ENCODE results near the gene PTPN5.
"Not testable (repeated sequence)": the region's sequence is repeated elsewhere in the genome, so short reads cannot be mapped to it uniquely, and the experiment has no call there.

The PTPN5 gene

DNA sequence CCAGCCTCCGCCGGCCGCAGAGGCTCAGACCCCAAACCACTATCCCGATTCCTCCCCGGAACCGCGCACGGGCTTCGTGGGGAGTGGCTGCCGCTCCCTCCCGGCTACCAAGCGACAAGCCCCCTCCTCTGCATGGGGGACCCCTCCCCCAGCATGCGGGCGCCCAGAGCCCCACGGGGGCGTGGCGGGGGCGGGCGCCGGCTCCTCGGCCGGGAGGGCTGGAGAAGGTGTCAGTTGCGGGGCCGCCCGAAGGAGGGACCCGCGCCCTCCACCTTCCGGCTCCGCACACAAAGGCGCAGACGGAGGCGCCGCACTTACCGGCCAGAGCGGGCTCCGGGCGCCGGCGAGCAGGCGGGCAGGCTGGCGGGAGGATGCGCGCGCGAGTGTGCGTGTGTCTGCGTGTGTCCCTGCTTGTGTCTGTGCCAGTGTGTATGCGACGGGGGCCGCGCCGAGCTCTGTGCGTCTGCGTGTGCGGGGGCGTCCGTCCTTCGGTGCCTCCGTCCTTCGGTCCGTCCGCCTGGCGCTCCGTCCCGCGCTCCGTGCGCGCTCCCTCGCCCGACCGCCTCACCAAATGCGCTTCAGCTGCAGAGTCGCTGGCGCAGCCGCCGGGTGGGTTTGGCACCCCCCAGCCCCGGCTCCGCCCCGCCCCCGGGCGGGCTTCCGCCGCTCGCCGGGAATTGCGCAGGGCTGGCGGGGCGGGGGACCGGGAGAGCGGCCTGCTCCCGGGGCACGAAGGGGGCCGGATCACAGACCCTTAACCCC, at the start of gene PTPN5:
Gene PTPN5, minus strand, starts transcription at position 592 of the 762 bp plus-strand sequence. CDS start 19,840 bp downstream, outside the sequence.
- no peak for DNase-seq (ENCODE audit: low read depth in 2 of 2)

DNA sequence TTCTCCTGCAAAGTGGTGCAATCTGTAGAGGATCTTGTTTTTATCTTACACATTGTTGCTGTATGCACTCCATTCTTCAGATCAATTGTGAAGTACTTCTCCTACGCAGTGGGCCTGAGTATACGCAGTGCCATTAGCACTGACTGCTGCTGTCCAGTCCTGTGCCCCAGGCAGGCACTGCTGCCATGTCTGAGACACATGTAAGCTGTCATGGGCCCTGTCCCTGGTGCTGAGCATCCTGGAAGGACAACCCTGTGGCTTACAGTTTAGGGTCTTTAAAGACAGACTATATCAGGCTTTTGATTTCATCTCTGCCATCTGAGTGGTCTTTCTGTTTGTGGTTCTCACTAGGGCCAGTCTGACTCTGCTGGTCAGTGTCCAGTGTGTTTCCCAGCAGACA, 44.8 kb upstream of the PTPN5 start:
- no peak for DNase-seq (ENCODE audit: low read depth in 2 of 2)

DNA sequence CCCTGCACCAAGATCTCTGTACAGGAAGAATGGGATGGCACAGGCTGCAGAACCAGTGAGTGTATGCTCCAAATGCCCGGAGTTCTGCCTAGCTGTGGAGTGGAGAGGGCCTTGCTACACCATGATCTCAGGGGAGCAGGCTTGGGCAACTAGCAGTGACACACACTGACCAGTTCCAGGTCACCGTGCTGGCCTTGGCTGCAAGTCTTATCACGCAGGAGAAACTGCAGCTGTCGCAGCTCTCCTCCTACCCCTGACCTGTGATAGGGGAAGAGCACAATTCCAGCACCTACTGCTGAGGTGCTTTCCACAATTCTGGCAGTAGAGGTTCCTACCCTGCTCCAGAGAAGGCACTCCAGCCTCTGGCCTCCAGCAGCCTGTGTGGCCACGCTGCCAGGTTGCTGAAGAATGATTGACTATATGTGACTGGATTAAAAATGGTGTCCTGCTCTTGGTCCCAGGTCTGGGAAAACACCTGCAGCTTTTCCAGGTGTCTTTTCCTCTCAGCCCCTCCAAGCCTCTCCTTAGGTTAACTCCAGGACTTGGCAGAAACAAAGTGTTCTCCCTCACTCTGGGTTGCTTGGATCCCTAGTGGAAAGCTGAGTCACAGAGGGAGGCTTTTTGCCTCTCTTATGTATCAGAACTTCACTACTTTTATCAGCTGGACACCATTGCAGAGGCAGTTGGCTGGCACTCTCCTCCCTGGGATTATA, 43.3 kb upstream of the PTPN5 start:
- no peak for DNase-seq (ENCODE audit: low read depth in 2 of 2)

DNA sequence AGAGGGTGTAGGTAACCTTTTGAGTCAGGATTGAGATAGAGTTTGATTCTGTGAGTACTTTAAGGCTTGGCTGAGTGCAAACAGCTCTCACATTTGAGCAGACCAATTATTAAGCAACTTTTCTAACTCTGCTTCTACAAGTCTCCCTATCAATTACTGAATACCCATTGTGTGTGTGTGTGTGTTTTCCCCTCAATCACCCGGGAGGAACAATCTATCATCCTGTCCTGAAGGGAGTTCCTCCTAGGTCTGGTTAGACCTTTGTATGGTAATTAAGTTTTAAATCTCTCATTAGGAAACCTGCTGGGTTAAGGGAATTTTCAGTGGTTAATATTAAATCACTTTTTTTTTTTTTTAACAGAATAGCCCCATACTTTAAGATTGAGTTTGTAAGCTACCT, 28.6 kb upstream of the PTPN5 start:
- DNase-seq (ENCODE audit: low read depth in 2 of 2) = not testable (repeated sequence)

DNA sequence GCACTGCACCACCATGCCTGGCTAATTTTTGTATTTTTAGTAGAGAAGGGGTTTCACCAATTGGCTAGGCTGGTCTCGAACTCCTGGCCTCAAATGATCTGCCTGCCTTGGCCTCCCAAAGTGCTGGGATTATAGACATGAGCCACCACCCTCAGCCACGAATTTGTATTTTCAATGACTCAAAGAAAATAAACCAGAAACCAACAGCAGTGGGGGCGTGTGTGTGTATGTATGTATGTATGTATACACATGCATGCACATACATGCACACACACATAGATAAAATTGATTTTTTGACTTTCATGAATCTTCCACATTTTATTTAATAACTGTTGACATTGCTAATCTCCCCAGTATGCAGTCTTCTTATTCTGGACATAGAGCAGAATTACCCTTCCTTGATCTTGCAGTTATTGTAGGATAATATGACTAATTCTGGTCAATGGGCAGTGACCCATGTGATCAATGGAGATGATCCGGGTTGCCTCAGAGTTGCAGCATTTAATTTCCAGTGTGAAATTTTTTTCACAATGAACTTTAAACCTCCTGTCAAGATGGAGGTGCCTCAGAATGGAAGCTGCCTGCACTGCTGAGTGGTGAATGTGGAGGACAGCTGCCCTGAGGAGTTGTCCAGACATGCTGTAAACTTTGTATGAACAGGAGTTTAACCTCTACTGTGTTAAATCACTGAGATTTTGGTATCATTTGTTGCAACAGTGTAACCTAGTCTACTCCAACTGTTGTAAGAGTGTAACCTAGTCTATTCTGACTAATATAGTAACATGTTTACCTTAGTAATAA, 12.8 kb upstream of the PTPN5 start:
- no peak for DNase-seq (ENCODE audit: low read depth in 2 of 2)

DNA sequence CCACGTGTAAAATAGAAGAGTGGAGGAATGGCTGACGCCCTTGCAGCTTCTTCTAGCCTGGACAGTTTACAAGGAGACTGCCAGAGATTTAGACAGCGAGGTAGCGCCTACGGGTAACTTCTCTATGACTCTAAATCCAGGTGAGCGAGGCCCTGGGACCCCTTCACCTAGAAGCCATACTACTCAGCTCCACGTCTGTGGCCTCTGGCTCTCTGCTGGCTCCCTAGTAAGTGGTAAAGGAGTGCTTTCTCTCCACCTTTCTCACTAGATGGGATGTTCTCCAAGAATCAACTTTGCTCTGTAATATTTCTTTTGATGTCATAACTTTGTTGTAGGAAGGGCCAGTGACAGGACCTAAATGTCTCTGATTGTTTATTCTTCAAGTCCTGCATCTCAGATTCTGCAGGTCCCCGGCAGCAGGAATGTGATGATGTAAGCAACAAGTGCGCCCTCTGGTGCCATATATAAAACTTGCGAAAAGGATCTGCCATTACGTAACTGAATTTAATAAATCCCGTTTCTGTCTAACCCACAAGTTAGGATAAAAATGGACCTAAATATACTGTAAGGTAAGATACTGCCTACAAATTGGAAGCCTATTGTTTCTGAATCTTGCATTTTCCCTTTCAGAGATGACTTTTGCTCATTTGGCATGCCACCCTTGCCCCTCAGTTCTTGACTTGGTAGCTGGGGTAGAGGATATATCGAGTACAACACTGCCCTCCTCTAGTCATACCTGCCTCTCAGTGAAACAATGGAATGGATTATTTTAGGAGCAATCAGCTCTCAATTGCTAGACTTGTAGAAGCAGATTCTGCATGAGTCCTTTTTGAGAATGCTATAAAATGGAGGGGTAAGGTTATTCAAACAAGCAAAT, 11.0 kb upstream of the PTPN5 start:
- no peak for DNase-seq (ENCODE audit: low read depth in 2 of 2)

DNA sequence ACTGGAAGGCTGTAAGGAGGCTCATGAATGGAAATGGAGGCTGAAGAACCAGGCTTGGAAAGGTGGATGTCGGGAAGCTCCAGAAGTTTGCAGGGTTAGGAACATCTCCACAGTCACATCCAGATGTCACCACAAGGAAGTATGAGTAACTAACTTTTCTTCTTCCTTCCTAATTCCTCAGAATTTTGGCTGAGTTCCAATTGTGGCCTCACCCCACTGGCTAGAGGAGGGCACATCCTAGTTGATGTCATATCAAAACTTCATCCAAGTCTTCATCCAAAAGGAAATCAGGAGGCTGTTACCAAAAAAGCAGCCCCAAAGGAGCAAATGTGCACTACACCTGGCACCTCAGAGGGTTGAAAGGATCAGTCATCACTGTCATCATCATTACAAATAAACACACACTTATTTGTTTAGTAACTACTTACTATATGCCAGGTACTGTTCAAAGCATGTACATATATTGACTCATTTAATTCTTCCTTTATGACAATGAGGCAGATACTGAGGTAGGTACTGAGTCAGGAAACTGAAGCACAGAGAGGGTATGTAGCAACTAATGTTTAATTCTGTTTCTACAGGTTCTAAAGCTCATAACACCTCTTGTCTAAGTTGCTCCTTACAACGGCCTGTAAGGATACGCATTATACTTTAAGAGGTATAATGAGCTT, 7.3 kb upstream of the PTPN5 start:
- no peak for DNase-seq (ENCODE audit: low read depth in 2 of 2)

DNA sequence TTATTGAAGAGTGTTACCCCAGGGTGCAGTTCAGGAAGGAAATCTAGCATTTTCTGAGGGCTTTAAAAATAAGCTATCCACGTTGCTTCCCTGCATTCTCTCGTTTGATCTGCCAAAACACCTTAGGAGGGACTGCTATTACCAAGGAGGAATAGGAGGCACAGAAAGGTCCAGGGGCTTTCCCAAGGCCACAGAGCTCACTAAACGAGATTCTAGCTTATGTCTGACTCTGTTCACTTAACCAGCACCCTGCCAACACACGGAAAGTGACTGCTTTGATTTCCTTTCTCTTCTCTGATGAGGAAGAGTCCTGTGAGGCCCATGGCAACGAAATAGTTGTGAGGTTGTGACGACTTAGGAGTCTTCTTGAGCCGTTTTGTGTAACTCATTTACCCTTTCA, 3.4 kb upstream of the PTPN5 start:
- no peak for DNase-seq (ENCODE audit: low read depth in 2 of 2)

DNA sequence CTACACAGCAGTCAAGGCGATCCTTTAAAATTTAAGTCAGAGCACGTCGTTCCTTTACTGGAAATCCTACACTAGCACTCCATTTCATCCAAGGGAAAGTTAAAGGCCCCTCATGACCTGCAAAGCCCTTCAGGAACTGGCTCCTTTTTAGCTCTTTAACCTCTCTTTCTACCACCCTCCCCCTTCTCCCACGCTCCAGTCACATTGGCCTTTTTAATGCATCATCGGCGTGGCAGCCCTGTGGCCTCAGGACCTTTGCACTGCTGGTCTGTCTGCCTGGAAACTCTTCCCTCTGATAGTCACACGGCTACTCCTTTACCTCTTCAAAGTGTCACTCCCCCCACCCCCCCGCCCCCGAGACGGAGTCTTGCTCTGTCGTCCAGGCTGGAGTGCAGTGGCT, 1.2 kb upstream of the PTPN5 start:
- no peak for DNase-seq (ENCODE audit: low read depth in 2 of 2)

DNA sequence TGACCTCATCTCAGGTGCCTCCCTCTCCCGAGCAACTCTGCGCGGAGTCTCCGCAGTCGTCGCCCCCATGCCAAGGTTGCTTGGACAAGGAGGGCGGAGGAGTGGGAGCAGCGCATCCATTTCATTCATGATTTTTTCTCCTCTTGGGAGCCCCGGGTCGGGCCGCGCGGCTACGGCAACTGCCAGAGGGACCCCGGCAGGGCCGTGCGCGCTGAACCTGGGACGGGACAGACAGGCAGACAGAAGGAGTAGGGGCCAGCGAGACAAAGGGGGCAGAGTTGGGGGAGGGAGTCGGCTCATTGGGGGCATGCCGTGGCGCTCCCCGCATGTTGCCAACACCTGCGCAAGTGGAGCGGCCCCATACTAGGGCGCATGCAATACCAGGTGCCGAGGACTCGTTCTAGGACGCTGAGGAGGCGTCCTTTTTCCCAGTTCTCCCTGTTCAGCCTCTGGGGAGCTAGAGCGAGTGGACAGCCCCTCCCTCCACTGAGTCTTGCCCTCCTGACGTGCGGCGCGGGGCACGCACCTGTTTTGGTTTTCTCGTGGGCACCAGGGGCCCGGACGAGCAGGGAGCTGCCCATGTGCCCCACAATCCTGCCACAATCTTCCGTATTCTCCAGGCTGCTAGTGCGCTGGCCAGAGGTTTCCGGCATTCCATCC, 501 bp upstream of the PTPN5 start:
- no peak for DNase-seq (ENCODE audit: low read depth in 2 of 2)

DNA sequence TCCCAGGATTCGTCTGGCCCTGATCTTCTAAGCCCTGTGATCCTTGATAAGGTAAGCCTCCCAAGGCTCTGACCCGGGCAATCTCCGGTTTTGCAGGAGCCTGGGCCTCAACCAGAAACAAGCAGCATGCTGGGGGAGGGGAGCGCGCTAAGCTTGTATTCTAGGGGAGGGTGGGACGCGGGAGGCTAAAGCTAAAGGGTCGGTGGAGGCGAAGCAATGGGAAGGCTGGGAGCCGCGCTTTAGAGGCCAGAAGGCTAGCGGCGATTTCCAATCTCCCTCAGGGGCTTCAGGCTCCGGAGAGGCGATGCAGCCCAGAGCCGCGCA, 753 bp downstream of the PTPN5 start:
- DNase-seq (ENCODE audit: low read depth in 2 of 2) = no peak

DNA sequence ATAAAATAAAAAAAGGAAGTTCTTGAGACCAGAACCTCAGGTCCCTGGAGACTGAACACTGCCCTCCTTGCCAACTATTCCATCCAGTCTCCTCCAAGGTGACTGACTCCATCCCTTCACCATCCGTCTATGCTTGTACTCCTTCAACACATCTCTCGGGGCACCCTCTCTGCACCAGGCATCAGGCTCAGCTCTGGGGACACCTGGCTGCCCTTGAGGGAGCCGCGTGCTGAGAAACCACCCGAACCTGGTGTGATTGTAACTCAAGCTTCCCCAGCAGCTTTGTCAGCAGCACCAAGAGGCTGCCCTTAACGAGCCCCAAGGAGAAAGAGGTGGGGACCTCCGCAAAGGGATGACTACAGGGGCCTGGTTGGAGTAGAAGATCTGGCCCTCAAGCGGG, 1.7 kb downstream of the PTPN5 start:
- no peak for DNase-seq (ENCODE audit: low read depth in 2 of 2)

DNA sequence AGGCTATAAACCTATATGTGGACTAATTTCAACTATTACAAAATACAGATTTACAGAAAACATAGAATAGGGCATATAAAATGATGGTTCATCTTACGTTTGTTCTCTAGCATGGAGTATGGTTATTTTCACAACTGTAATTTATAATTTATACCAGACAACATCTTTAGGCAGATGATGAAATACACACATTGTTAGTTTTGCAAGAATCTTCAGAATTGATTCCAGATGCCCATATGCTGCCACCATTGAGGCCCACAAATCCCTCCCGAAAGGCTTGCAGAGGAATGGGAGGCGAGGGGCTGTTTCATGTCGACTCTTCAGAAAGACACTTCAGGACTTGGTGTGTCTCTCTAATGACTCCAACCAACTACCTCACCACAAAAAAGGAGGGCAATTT, 6.2 kb downstream of the PTPN5 start:
- DNase-seq (ENCODE audit: low read depth in 2 of 2) = no peak

DNA sequence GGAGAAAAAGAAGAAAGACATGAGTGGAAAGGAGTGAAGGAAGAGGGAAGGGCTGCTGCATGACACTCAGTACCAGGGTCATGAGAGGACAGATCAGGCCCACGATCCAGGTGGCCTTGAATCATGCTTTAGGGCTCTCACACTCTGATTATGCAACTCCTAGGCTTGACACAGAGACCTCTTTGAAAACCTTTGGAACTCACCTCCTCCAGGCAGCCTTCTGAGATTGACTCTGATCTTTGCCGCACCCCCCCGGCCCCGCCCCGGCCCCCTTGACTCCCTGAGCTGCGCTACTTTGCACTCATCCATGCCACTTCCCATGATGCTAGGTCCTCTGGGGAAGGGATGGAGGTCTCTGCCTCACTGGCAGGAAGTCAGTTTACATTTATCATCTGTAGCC, 10.7 kb downstream of the PTPN5 start:
- no peak for DNase-seq (ENCODE audit: low read depth in 2 of 2)

DNA sequence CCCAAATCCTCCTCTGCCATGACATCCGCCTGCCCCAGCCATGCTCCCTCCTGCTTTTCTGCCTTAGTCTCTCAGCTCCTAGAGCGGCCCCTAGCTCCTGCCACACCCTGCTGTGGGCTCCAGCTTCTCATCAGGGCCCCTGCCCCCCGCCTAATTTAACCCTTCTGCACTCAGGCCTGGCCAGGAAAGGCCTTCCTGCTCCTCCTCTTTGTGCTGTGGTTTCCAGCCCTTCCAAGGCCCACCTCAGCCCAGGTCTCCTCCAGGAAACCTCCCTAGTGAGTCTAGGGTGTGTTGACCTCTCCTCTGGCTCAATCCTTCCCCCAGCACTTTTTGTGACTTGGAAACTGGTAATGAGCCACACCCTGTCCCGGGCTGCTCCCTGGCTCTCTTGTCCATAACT, 11.3 kb downstream of the PTPN5 start:
- no peak for DNase-seq (ENCODE audit: low read depth in 2 of 2)

DNA sequence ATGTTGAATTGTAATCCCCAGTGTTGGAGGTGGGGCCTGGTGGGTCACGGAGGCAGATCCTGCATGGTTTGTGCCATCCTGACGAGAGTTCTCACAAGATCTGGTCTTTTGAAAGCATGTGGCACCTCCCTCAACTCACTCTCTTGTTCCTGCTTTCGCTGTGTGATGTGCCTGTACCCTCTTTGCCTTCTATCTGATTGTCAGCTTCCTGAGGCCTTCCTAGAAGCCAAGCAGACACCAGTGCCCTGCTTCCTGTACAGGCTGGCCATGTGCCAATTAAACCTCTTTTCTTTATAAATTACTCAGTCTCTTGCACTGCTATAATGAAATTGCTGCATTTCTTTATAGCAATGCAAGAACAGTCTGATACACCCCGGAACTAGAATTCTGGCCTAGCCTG, 13.1 kb downstream of the PTPN5 start:
- DNase-seq (ENCODE audit: low read depth in 2 of 2) = no peak

DNA sequence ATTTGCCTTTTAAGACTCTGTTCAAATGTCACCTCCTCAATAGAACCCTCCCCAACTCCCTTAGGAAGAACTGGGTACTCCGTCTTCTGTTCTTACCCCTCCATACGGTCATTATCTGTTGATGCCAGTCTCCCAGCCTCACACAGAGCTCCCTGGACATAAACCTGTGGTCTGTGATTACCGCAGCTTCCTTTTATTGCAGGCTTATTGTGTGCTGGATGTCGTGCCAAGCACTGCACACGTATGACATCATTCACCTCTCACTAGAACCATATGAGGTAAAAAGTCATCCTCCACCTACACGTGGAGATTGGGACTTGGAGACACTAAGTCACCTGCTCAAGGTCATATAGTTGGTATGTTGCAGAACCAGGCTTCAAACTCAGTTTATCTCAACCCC, 15.3 kb downstream of the PTPN5 start:
- no peak for DNase-seq (ENCODE audit: low read depth in 2 of 2)

DNA sequence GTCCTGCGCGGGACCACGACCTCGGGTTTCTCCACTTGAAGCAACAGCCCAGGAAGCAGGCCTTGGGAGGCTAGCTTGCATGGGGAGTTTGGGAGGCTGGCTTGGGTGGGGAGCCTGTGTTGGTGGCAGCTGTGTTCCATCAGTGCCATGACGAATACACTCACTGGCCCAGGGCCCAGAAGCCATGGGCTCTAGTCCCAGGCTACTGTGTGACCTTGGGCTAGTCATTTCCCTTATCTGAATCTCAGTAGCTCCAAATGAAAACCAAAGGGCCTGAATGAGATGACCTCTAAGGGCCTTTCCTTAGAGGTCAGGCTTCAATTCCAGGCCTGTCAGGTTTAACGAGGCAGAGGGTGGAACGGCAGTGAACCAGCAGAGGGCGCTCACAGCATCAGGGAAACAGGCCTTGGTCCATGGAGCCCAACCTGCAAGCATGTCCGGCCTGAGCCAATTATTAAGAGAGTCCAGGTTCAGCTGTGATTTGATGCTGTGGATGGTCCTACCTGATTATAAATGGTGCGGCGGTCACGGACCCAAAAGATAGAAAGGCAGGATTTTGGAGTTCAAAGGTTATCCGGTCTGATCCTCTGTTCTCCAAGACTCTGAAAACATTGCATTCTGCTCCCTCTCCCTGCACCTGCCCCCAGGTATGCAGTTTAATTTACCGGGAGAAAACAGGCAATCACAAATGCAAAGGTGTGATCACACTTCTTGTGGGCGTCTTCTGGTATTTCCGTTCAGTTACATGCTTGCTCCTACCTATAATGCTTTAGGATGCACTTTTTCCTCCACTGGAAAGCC, 15.9 kb downstream of the PTPN5 start:
- DNase-seq (ENCODE audit: low read depth in 2 of 2) = peak; percentile 6 to 8

DNA sequence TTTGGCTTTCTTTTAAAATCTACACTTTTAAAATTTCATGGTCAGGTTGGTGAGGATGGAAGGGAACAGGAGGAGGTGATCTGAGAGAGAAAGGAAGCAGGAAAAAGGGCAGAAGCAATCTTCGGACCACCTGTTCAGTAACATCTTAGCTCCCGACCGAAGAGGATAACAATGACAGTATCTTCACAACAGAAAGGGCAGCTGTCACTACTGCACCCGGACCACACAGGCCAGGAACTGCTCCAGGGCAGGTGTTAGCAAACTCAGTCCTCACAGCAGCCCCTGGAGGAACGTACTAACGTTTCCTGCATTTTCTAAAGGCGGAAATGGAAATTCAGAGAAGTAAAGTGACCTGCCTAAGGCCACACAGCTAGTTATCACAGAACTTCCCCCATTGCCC, 16.8 kb downstream of the PTPN5 start:
- no peak for DNase-seq (ENCODE audit: low read depth in 2 of 2)

DNA sequence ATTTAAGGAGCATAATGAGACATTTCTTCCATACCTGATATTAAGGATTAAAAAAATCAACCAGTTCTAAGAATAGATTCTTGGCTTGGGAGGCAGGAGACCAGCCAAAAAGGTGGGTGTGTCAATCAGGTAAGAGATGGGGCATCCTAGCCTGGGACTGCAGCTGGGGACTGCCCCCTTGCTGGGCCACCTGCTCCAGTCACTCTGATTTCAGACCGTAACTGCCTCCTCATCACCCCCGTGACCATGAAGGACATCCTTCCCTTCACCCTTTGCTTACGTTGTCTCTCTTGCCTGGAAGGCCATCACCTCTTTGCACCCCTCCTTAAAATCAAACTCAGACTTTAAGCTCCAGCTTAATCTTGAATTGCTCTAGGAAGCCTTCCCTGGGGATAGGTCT, 17.9 kb downstream of the PTPN5 start:
- no peak for DNase-seq (ENCODE audit: low read depth in 2 of 2)
